NCI-H460 (cell line): ENCODE data around the gene OPRD1. TPM values are rescaled to one million over a fixed set of nuclear protein-coding genes. Genes with fewer than 3 reads are reported as not detected.
"Not testable (repeated sequence)": the region's sequence is repeated elsewhere in the genome, so short reads cannot be mapped to it uniquely, and the experiment has no call there.

Experiments
- DNase-seq: peaks from one replicate; pipeline ENCODE4 v3.0.0-alpha.2; 2016; ENCODE audit warnings: low read depth; ENCODE audit errors: extremely low read depth
- polyA plus RNA-seq: library from polyadenylated mRNA; depleted of rRNA; stranded (reverse); fragments of >200 nt; gene quantifications from 2 replicates; pipeline ENCODE4 v1.2.3, GENCODE V29; 2014; cell fraction: nucleus; rRNA removed
- total RNA-seq: library from RNA; depleted of rRNA; stranded (reverse); fragments of >200 nt; shearing (Covaris generic); gene quantifications from 2 replicates; pipeline ENCODE4 v1.2.3, GENCODE V29; 2014; rRNA removed

Gene OPRD1
- total RNA-seq = not detected in 2 replicates
- polyA plus RNA-seq = not detected in 2 replicates

GRCh38 chr1:28811766-28812668 lies at the start of gene OPRD1:
TSS of gene OPRD1 (plus strand) at chr1:28812170. CDS start at chr1:28812384, 214 bp downstream.
- DNase-seq = no peak

GRCh38 chr1:28766532-28767183 lies 45.3 kb upstream of the OPRD1 start:
- DNase-seq = no peak

DNA sequence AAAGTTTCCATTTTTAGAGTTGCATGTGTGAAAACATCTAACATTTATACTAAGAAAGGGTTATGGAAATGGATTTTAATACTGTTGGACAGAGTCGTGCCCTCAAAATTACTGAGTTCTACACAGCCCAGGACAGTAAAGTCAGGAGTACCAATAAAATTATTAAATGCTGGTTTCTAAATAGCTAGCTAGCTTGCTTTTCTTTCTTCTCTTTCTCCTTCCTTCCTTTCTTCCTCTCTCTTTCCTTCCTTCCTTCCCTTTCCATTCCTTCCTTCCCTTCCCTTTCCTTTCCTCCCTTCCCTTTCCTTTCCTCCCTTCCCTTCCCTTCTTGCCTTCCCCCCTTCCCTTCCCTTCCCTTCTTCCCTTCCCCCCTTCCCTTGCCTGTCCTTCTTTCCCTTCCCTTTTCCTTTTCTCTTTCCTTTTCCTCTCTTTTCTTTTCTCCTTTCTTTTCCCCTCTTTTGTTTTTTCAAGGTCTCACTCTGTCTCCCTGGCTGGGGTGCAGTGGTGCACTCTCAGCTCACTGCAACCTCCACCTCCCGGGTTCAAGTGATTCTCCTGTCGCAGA lies 41.3 kb upstream of the OPRD1 start:
- DNase-seq = no peak

- not testable (repeated sequence) for DNase-seq
Measured at GRCh38 chr1:28771921-28772320, 40.0 kb upstream of the OPRD1 start.

GRCh38 chr1:28773105-28773504 lies 38.9 kb upstream of the OPRD1 start:
- DNase-seq = no peak

DNA sequence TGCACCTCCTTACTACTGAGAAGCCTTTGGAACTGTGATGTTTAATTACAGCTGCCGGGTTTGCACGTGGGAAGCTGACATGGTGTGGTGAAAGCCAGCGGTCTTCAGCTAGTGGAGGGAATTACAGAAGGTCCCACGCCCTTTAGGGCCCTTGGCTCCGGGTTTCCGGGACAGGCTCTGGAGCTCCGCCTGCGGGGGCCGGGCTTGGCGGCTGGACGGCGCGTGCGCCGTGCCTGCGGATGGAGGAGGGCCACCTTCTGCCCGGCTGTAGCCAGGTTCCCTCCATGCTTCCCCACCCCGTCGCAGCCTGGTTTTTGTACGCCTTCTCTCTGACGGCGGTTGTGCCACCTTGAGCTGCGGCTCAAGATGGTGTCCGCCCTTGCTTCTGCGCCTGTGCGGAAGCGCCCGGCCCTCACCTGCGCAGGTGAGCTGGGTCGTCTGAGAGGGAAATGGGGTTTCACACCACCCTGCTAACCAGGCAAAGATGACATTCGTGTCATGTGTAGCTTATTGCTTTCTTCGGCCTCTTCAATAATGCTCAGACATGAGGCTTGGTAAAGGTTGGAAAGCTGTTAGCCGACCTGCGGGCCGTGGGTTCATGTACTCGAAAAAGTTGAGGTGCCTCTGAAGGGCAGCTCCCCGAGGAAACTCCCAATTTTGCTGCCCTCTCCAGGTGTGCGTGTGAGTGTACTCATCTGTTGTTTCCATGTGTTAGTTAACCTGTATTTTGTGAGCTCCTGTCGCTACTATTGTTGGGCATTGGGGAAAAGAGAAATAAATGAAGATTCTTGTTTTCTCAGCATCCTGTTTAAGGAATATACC lies 36.6 kb upstream of the OPRD1 start:
- DNase-seq = peak; percentile 17

- no peak for DNase-seq
Measured at GRCh38 chr1:28776341-28776740, 35.6 kb upstream of the OPRD1 start.

- DNase-seq = no peak
Measured at GRCh38 chr1:28778021-28778420, 33.9 kb upstream of the OPRD1 start.

DNA sequence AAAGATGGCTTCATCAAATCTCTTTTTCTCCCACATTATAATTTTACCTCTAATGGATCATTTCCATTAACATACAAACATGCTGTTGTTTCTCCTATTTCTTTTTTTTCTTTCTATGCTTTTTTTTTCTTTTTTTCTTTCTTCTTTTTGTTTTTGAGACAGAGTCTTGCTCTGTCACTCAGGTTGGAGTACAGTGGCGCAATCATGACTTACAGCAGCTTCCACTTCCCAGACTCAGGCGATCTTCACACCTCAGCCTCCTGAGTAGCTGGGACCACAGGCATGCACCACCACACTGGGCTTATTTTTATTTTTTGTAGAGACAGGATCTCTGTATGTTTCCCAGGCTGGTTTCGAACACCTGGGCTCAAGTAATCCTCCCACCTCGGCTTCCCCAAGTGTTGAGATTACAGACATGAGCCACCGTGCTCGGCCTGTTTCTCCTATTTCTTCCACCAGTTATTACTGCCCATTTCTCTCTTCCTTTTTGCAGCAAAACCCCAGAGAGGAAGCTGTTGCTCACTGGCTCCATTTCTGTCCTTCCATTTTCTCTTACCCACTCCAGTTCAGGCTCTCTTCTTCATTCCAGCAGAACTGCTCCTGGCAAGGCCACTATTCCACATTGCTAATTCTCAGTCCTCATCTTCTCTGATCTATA lies 32.1 kb upstream of the OPRD1 start:
- DNase-seq = no peak

DNA sequence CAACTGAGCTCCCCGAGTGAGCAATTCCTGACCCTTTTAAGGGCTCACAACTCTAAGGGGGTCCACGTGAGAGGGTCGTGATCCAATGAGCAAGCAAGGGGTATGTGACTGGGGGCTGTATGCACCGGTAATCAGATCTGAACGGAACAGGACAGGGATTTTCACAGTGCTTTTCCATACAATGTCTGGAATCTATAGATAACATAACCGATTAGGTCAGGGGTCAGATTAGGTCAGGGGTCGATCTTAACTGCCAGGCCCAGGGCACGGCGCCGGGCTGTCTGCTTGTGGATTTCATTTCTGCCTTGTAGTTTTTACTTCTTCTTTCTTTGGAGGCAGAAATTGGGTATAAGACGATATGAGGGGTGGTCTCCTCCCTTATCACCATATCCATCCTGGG lies 30.7 kb upstream of the OPRD1 start:
- no peak for DNase-seq

- DNase-seq = no peak
Measured at GRCh38 chr1:28782011-28782410, 30.0 kb upstream of the OPRD1 start.

DNA sequence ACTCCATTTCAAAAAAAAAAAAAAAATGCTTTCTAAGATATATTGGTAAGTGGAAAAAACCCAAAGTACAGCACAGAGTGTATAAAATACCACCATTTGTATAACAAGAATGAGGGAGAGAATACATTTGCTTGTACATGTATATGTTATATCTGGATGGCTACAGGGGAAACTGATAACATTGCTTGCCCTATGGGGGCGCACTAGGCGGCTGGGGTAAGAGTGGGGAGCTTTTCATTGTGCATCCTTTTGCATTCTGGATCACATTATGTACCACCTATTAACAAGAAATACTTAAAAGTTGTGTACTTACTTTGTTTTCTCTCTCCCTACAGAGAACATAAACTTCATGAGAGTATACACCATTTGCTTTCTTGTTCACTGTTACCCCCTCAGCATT lies 28.6 kb upstream of the OPRD1 start:
- no peak for DNase-seq

DNA sequence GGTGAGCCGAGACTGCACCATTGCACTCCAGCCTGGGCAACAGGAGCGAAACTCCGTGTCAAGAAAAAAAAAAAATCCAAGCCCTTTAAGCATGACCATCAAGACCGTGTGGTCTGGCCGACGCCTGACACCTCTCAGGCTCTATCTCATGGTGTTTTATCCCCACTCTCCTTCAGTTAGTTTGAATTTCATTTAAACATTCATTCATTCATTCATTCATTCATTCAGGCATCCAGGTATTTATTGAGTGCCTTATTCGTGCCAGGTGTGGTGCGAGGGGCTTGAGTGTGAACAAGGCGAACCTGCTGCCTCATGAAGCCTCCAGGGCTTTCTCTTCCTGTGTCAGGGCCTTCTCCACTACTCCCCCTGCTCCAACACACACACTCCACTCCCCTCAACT lies 22.6 kb upstream of the OPRD1 start:
- no peak for DNase-seq

DNA sequence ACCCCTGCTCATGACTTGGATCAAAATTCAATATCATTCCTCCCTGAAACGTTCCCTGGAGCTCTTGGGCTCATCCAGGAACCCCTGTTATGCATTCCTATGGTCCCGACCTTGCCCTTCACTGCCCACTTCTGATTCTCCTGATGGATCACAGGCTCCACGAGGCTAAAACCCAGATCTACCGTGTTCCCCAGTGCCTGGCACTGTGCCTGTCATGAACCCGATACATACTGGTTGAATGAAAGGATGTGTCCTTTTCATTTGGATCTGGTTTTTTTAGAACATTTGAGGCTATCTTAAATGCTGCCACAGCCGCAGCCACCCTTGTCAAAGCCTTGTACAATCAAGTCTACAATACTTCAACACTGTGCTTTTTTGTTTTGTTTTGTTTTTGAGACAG lies 22.2 kb upstream of the OPRD1 start:
- no peak for DNase-seq

DNA sequence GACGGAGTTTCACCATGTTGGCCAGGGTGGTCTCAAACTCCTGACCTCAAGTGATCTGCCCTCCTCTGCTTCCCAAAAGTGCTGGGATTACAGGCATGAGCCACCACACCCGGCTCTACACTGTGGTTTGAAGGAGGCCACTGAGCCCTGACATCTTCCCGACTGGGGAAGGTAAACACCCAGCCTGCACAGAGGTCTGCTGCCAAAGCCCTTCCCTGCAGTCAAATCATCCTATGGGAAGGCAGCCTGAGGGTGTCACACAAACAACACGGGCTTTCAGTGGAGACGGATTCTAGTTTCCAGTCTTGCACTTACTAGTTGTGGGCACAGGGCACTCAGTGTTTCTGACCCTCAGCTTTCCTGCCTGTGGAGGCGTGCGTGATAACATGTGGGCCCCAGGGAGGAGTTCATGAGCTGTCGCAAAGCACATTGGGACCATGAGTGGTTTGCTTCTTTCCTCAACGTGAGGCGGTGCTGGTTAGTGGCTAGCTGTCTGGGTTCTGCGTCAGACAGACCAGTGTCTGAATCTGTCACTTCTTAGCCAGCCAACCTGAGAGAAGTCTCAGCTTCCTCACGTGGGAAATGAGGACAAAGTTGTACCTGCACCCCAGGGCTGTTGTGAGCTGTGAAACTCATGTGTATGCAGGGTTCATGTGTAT lies 21.5 kb upstream of the OPRD1 start:
- no peak for DNase-seq

DNA sequence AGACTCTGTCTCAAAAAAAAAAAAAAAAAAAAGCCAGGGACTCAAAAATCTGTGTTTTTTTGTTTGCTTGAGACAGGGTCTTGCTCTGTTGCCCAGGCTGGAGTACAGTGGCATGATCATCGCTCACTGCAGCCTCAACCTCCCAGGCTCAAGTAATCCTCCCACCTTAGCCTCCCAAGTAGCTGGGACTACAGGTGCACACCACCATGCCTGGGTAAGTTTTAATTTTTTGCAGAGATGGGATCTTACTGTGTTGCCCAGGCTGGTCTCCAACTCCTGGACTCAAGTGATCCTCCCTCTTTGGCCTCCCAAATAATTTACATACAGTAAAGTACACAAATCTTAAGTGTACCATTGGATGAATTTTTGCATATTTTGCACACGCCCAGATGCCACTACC lies 20.0 kb upstream of the OPRD1 start:
- DNase-seq = not testable (repeated sequence)

DNA sequence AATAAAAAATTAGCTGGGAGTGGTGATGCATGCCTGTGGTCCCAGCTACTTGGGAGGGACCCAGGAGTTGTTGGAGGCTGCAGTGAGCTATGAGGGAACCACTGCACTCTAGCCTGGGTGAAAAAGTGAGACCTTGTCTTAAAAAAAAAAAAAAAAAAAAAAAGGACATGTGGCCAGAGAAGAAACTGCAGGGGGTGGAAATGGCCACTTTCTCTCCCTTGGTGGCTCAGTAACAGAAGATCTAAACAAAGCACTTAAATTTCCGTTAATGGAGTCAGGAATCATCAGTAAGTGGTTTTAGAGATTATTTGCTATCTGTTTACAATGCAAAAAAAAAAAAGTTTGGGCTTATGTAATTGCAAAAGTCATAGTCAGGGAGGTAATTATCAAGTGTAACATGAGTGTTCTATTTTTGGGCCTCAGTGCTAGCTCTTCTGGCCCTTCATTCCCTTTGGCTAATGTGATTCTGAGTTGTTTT lies 19.3 kb upstream of the OPRD1 start:
- no peak for DNase-seq

DNA sequence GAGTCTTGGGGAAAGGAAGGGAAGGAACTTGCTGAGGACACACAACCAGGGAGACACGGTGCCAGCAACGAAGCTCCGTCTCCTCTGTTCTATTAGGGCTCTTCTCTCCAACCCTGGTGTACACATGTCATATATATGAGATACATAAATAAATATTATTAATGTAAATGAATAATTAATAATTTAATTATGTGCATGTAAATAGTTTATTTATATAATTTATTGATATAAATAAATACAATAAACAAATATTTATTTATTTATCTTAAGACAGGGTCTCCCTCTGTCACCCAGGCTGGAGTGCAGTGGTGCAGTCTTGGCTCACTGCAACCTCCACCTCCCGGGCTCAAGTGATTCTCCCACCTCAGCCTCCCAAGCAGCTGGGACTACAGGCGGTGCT lies 17.4 kb upstream of the OPRD1 start:
- not testable (repeated sequence) for DNase-seq
